GM18520 (cell line): ENCODE results near the gene CCDC13.

Source experiments
- ATAC-seq: cut with Tn5 transposase; IDR thresholded peaks from one replicate; pipeline ENCODE4 v1.9.1; 2021; ENCODE audit not compliant: unreplicated experiment

The CCDC13 gene

GRCh38 chr3:42799376-42799775 is 26.3 kb upstream of the CCDC13 start:
- ATAC-seq: no peak

GRCh38 chr3:42796332-42796885 is 23.4 kb upstream of the CCDC13 start:
- ATAC-seq: no peak

- ATAC-seq: no peak
Measured at GRCh38 chr3:42795621-42796181, 22.6 kb upstream of the CCDC13 start.

GRCh38 chr3:42790714-42791229 is 17.7 kb upstream of the CCDC13 start:
- no peak for ATAC-seq

- ATAC-seq: no peak
Measured at GRCh38 chr3:42786631-42787030, 13.6 kb upstream of the CCDC13 start.

- ATAC-seq: no peak
Measured at GRCh38 chr3:42786212-42786611, 13.2 kb upstream of the CCDC13 start.

- no peak for ATAC-seq
Measured at GRCh38 chr3:42780892-42781700, 8.0 kb upstream of the CCDC13 start.

- no peak for ATAC-seq
Measured at GRCh38 chr3:42780398-42780797, 7.3 kb upstream of the CCDC13 start.

- no peak for ATAC-seq
Measured at GRCh38 chr3:42778644-42779043, 5.6 kb upstream of the CCDC13 start.

- ATAC-seq: no peak
Measured at GRCh38 chr3:42773409-42773751, 327 bp upstream of the CCDC13 start.

GRCh38 chr3:42771271-42771670 is 1.8 kb downstream of the CCDC13 start:
- no peak for ATAC-seq

GRCh38 chr3:42769477-42770131 is 3.4 kb downstream of the CCDC13 start:
- ATAC-seq: no peak

GRCh38 chr3:42764561-42765295 is 8.3 kb downstream of the CCDC13 start:
- no peak for ATAC-seq

- ATAC-seq: no peak
Measured at GRCh38 chr3:42764115-42764514, 8.9 kb downstream of the CCDC13 start.

GRCh38 chr3:42763021-42763420 is 10.0 kb downstream of the CCDC13 start:
- no peak for ATAC-seq

- ATAC-seq: no peak
Measured at GRCh38 chr3:42762046-42762724, 10.9 kb downstream of the CCDC13 start.

GRCh38 chr3:42758126-42758525 is 14.9 kb downstream of the CCDC13 start:
- no peak for ATAC-seq

GRCh38 chr3:42756681-42757213 is 16.3 kb downstream of the CCDC13 start:
- ATAC-seq: no peak

- ATAC-seq: no peak
Measured at GRCh38 chr3:42755681-42756578, 17.1 kb downstream of the CCDC13 start.
